ENCODE results near the gene HSD17B1. TPM values are rescaled to one million over a fixed set of nuclear protein-coding genes. Genes with fewer than 3 reads are reported as not detected.

The HSD17B1 gene
- total and polyA plus RNA-seq, 2 of the 13 experiments (the other 11 are each of a cell fraction or from before 2014, with no cell fraction given), result 0.54 to 0.93 TPM

- TF ChIP-seq ZHX2 (IDR thresholded peaks at IDR 0.05; ENCODE audit: low read depth) (no peak; the same call in 1 of the 2 replicates), ZHX2 (CRISPR knock-in tag; IDR thresholded peaks at IDR 0.05; ENCODE audit: borderline replicate concordance) (0 out of 2 replicates have a peak, but pooled peaks have one; percentile 19), NR1H2 (CRISPR knock-in tag; IDR thresholded peaks at IDR 0.05; ENCODE audit: borderline replicate concordance, low read depth) (no peak), GZF1 (CRISPR knock-in tag; IDR thresholded peaks at IDR 0.05) (no peak), RBM39 (IDR thresholded peaks at IDR 0.05; ENCODE audit: low read depth, low read length, poor library complexity, severe bottlenecking) (no peak), SNAI1 (CRISPR knock-in tag; IDR thresholded peaks at IDR 0.05; ENCODE audit: borderline replicate concordance) (no peak), DNMT1 (CRISPR knock-in tag; IDR thresholded peaks at IDR 0.05) (no peak), ELF1 (CRISPR knock-in tag; IDR thresholded peaks at IDR 0.05) (peak; percentile 99), JDP2 (CRISPR knock-in tag; IDR thresholded peaks at IDR 0.05; ENCODE audit: borderline replicate concordance) (no peak), ZBTB7B (CRISPR knock-in tag; IDR thresholded peaks at IDR 0.05) (no peak; the same call in 1 of the 2 replicates), SATB2 (CRISPR knock-in tag; IDR thresholded peaks at IDR 0.05) (no peak)
- TF ChIP-seq, protein P1, sequence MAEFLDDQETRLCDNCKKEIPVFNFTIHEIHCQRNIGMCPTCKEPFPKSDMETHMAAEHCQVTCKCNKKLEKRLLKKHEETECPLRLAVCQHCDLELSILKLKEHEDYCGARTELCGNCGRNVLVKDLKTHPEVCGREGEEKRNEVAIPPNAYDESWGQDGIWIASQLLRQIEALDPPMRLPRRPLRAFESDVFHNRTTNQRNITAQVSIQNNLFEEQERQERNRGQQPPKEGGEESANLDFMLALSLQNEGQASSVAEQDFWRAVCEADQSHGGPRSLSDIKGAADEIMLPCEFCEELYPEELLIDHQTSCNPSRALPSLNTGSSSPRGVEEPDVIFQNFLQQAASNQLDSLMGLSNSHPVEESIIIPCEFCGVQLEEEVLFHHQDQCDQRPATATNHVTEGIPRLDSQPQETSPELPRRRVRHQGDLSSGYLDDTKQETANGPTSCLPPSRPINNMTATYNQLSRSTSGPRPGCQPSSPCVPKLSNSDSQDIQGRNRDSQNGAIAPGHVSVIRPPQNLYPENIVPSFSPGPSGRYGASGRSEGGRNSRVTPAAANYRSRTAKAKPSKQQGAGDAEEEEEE (CRISPR knock-in tag; IDR thresholded peaks at IDR 0.05; ENCODE audit: borderline replicate concordance), result peak; percentile 61; the same call in 1 of the 2 replicates
- TF ChIP-seq, protein P2, sequence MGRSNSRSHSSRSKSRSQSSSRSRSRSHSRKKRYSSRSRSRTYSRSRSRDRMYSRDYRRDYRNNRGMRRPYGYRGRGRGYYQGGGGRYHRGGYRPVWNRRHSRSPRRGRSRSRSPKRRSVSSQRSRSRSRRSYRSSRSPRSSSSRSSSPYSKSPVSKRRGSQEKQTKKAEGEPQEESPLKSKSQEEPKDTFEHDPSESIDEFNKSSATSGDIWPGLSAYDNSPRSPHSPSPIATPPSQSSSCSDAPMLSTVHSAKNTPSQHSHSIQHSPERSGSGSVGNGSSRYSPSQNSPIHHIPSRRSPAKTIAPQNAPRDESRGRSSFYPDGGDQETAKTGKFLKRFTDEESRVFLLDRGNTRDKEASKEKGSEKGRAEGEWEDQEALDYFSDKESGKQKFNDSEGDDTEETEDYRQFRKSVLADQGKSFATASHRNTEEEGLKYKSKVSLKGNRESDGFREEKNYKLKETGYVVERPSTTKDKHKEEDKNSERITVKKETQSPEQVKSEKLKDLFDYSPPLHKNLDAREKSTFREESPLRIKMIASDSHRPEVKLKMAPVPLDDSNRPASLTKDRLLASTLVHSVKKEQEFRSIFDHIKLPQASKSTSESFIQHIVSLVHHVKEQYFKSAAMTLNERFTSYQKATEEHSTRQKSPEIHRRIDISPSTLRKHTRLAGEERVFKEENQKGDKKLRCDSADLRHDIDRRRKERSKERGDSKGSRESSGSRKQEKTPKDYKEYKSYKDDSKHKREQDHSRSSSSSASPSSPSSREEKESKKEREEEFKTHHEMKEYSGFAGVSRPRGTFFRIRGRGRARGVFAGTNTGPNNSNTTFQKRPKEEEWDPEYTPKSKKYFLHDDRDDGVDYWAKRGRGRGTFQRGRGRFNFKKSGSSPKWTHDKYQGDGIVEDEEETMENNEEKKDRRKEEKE (IDR thresholded peaks at IDR 0.05), result no peak
- TF ChIP-seq, protein P3, sequence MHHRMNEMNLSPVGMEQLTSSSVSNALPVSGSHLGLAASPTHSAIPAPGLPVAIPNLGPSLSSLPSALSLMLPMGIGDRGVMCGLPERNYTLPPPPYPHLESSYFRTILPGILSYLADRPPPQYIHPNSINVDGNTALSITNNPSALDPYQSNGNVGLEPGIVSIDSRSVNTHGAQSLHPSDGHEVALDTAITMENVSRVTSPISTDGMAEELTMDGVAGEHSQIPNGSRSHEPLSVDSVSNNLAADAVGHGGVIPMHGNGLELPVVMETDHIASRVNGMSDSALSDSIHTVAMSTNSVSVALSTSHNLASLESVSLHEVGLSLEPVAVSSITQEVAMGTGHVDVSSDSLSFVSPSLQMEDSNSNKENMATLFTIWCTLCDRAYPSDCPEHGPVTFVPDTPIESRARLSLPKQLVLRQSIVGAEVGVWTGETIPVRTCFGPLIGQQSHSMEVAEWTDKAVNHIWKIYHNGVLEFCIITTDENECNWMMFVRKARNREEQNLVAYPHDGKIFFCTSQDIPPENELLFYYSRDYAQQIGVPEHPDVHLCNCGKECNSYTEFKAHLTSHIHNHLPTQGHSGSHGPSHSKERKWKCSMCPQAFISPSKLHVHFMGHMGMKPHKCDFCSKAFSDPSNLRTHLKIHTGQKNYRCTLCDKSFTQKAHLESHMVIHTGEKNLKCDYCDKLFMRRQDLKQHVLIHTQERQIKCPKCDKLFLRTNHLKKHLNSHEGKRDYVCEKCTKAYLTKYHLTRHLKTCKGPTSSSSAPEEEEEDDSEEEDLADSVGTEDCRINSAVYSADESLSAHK (CRISPR knock-in tag; IDR thresholded peaks at IDR 0.05; ENCODE audit: borderline replicate concordance), result peak; percentile 90; the same call in 1 of the 2 replicates
Observed at GRCh38 chr17:42561897-42562387, 9.2 kb downstream of the HSD17B1 start, which contains the start of gene COASY (continued).
